HG03469 (cell line): ENCODE data around the gene LIF.

Source experiments
- ATAC-seq: cut with Tn5 transposase; IDR thresholded peaks from one replicate; pipeline ENCODE4 v1.9.1; 2021; ENCODE audit warnings: mild to moderate bottlenecking, moderate library complexity, moderate number of reproducible peaks; ENCODE audit not compliant: unreplicated experiment

The LIF gene

GRCh38 chr22:30245985-30246813 is at the start of gene LIF:
Gene LIF (minus strand): TSS chr22:30246759. CDS start chr22:30246695, 64 bp downstream.
- no peak for ATAC-seq

- no peak for ATAC-seq
These were observed 49.8 kb upstream of the LIF start for GRCh38 chr22:30296324-30296723.

GRCh38 chr22:30295576-30295975 is 49.0 kb upstream of the LIF start:
- ATAC-seq, result no peak

- no peak for ATAC-seq
These were observed 48.3 kb upstream of the LIF start for GRCh38 chr22:30294830-30295229.

- no peak for ATAC-seq
These were observed 47.5 kb upstream of the LIF start for GRCh38 chr22:30294066-30294465.

GRCh38 chr22:30293026-30293425 is 46.5 kb upstream of the LIF start:
- ATAC-seq, result no peak

- ATAC-seq, result no peak
These were observed 45.8 kb upstream of the LIF start for GRCh38 chr22:30292069-30292970.

- ATAC-seq, result no peak
These were observed 44.7 kb upstream of the LIF start for GRCh38 chr22:30291058-30291892.

GRCh38 chr22:30290342-30291057 is 43.9 kb upstream of the LIF start:
- no peak for ATAC-seq

GRCh38 chr22:30289980-30290313 is 43.4 kb upstream of the LIF start:
- ATAC-seq, result no peak

- ATAC-seq, result peak; percentile 42
These were observed 42.8 kb upstream of the LIF start, which contains the start of gene CASTOR1 for GRCh38 chr22:30289141-30289979. Gene CASTOR1 (minus strand): TSS chr22:30289505. CDS start chr22:30289497, 8 bp downstream.

- no peak for ATAC-seq
These were observed 42.0 kb upstream of the LIF start for GRCh38 chr22:30288419-30289140.

- no peak for ATAC-seq
These were observed 41.3 kb upstream of the LIF start for GRCh38 chr22:30287648-30288418.

- ATAC-seq, result no peak
These were observed 40.5 kb upstream of the LIF start for GRCh38 chr22:30286813-30287647.

GRCh38 chr22:30286331-30286730 is 39.8 kb upstream of the LIF start:
- ATAC-seq, result no peak

GRCh38 chr22:30285846-30286200 is 39.3 kb upstream of the LIF start:
- no peak for ATAC-seq

- no peak for ATAC-seq
These were observed 38.8 kb upstream of the LIF start for GRCh38 chr22:30285176-30285845.
